Measurements from ENCODE around the gene STX18. TPM values are rescaled to one million over a fixed set of nuclear protein-coding genes. Genes with fewer than 3 reads are reported as not detected.
"Not testable (repeated sequence)": the region's sequence is repeated elsewhere in the genome, so short reads cannot be mapped to it uniquely, and the experiment has no call there.

The STX18 gene
- total RNA-seq, 1 donor from 2014 or later, result 15.1 TPM

DNA sequence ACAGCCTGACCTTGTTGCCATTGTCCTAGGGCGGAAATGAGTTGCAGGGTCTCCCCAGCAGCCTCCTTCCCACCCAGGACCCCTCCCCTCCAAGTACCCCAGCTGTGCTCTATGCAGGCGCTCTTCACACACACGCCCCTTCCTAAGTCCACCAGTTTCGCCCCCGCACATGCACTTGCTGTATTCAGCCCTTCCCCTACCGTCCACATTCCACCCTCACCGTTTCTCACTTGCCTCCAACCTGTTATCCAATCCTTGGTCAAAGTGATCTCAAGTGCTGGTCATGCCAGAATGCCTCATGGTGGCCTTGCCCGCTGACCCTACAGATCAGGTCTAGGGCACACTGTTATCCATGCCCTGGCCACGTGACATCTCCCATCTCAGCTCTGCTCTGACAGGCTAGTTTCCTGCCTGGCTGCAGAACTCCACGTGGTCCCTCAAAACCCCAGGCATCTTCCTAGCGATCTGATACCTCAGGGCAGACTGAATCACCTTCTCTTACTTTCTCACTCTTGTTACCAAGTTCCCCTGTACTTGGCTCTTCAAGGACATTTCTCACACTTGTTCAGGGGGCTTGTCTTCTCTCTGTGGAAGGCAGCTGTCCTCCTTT is 115.2 kb downstream of the STX18 start:
- H3K4me1 ChIP-seq (ENCODE audit: control insufficient read depth in 3 of 3, insufficient read depth in 3 of 3, low read length in 3 of 3), result no peaks in the 10 kb centered on the region
- H3K9ac ChIP-seq (ENCODE audit: low read depth in 1 of 3, low read length in 3 of 3), result no peak overlapping the region
- no peaks in the 10 kb centered on the region for H3K27me3 ChIP-seq (ENCODE audit: control insufficient read depth in 3 of 3, insufficient read depth in 3 of 3, low read length in 3 of 3)
- H3K4me3 ChIP-seq (ENCODE audit: low read length in 3 of 3), result no peak overlapping the region
- H3K9me3 ChIP-seq (ENCODE audit: control insufficient read depth in 3 of 3, low read length in 3 of 3), result no peaks in the 10 kb centered on the region
- H3K36me3 ChIP-seq (ENCODE audit: control insufficient read depth in 3 of 3, insufficient read depth in 3 of 3, low read length in 3 of 3), result peaks cover 26 to 32% (median 30%) of the 10 kb centered on the region in 3 donors
- no peak overlapping the region for H3K27ac ChIP-seq (ENCODE audit: low read depth, low read length)

DNA sequence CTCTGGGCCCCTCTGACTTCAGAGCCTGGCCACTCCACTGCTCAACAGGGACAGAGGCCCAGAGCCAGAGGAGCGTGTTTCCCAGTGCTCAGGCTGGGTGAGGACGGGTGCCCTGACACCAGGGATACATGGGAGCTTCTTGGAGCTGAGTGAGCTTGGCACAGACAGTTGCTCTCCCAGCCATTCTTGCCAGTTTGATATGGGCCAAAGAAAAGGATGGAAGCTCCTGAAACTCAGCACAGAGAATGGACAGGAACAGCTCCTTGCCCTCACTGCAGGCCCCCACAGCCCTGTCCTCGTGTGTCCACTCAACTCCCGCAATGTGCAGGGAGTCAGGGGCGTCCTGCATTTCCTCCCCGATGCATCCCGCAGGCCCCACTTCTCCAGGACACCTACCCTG is 116.2 kb downstream of the STX18 start:
- H3K9ac ChIP-seq (ENCODE audit: low read depth in 1 of 3, low read length in 3 of 3), result no peak overlapping the region
- no peaks in the 10 kb centered on the region for H3K4me1 ChIP-seq (ENCODE audit: control insufficient read depth in 3 of 3, insufficient read depth in 3 of 3, low read length in 3 of 3)

DNA sequence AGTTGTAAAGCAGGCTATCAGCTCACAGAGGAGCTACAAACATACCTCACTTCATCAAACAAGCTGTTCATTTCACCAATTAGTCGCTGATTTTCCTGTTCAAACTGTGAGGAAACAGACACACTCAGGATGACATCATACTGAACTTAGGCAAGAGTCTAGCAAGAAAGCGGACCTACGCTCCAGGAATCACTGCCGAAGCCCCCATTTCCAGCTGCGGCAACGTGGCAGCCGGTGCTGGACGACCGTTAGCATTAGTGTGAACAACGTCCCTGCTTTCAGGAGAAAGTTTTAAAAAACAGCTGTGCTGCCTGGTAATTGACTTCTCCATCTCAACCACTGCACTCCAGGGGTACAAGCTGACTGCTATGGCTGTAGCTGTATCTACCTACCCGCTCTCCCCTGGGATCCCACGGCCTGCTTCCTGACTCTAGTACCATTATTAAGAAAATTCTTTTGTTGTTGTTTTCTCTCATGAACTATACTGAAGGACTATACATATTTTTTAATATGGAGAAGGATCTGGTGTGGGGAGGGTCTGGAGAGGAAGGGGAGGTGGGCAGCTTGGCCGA is 116.6 kb downstream of the STX18 start:
- H3K4me3 ChIP-seq (ENCODE audit: low read length in 3 of 3), result no peak overlapping the region
- peaks cover 35 to 45% (median 36%) of the 10 kb centered on the region in 3 donors for H3K36me3 ChIP-seq (ENCODE audit: control insufficient read depth in 3 of 3, insufficient read depth in 3 of 3, low read length in 3 of 3)
- H3K9ac ChIP-seq (ENCODE audit: low read depth in 1 of 3, low read length in 3 of 3), result no peak overlapping the region
- no peaks in the 10 kb centered on the region for H3K4me1 ChIP-seq (ENCODE audit: control insufficient read depth in 3 of 3, insufficient read depth in 3 of 3, low read length in 3 of 3)
- H3K9me3 ChIP-seq (ENCODE audit: control insufficient read depth in 3 of 3, low read length in 3 of 3), result no peaks in the 10 kb centered on the region
- no peak overlapping the region for H3K27ac ChIP-seq (ENCODE audit: low read depth, low read length)
- no peaks in the 10 kb centered on the region for H3K27me3 ChIP-seq (ENCODE audit: control insufficient read depth in 3 of 3, insufficient read depth in 3 of 3, low read length in 3 of 3)

More for the DNA sequence above, 116.2 kb downstream of the STX18 start:
- Histone ChIP-seq H3K4me3 (ENCODE audit: low read length in 3 of 3) (no peak overlapping the region), H3K36me3 (ENCODE audit: control insufficient read depth in 3 of 3, insufficient read depth in 3 of 3, low read length in 3 of 3) (peaks cover 30 to 40% (median 31%) of the 10 kb centered on the region in 3 donors), H3K27me3 (ENCODE audit: control insufficient read depth in 3 of 3, insufficient read depth in 3 of 3, low read length in 3 of 3) (no peaks in the 10 kb centered on the region), H3K27ac (ENCODE audit: low read depth, low read length) (no peak overlapping the region), H3K9me3 (ENCODE audit: control insufficient read depth in 3 of 3, low read length in 3 of 3) (no peaks in the 10 kb centered on the region)

DNA sequence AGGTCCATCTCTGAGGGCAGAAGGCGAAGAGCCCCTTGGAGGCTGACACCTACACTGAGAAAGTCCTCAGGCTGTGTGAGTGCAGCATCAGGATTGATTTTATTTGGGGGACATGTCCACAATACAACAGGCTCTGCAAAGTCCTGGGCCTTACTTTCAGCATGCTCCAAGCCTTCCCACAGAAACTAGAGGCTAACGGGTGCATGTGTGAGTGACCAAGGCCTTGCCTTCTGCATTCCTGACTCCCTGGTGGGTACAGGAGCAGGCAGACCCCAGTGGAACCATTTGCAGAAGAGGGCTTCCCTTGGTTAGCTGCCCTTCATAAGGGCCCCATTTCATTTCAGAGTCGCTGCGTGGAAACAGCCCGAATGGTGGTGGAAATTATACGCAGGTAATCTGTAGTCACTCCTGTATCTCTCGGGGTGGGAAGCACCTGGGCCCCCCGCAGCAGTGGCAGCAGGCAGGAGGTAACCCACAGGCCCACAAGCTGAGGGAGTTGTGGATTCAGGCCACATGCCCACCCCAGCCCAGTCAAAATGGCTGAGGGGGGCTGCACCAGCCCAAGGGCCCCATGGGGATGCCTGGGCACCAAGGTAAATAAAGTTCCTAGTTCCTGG is 117.2 kb downstream of the STX18 start:
- Histone ChIP-seq H3K4me3 (ENCODE audit: low read length in 3 of 3) (no peak overlapping the region), H3K27ac (ENCODE audit: low read depth, low read length) (no peak overlapping the region), H3K27me3 (ENCODE audit: control insufficient read depth in 3 of 3, insufficient read depth in 3 of 3, low read length in 3 of 3) (no peaks in the 10 kb centered on the region), H3K9me3 (ENCODE audit: control insufficient read depth in 3 of 3, low read length in 3 of 3) (no peaks in the 10 kb centered on the region), H3K4me1 (ENCODE audit: control insufficient read depth in 3 of 3, insufficient read depth in 3 of 3, low read length in 3 of 3) (no peaks in the 10 kb centered on the region), H3K36me3 (ENCODE audit: control insufficient read depth in 3 of 3, insufficient read depth in 3 of 3, low read length in 3 of 3) (peaks cover 41 to 50% (median 42%) of the 10 kb centered on the region in 3 donors), H3K9ac (ENCODE audit: low read depth in 1 of 3, low read length in 3 of 3) (no peak overlapping the region)

- Histone ChIP-seq H3K4me1 (ENCODE audit: control insufficient read depth in 3 of 3, insufficient read depth in 3 of 3, low read length in 3 of 3) (no peaks in the 10 kb centered on the region), H3K36me3 (ENCODE audit: control insufficient read depth in 3 of 3, insufficient read depth in 3 of 3, low read length in 3 of 3) (peaks cover 46 to 52% (median 46%) of the 10 kb centered on the region in 3 donors), H3K27ac (ENCODE audit: low read depth, low read length) (no peak overlapping the region), H3K9ac (ENCODE audit: low read depth in 1 of 3, low read length in 3 of 3) (no peak overlapping the region), H3K9me3 (ENCODE audit: control insufficient read depth in 3 of 3, low read length in 3 of 3) (no peaks in the 10 kb centered on the region), H3K4me3 (ENCODE audit: low read length in 3 of 3) (no peak overlapping the region), H3K27me3 (ENCODE audit: control insufficient read depth in 3 of 3, insufficient read depth in 3 of 3, low read length in 3 of 3) (no peaks in the 10 kb centered on the region)
These were observed 117.9 kb downstream of the STX18 start for GRCh38 chr4:4423706-4424498.

- Histone ChIP-seq H3K36me3 (ENCODE audit: control insufficient read depth in 3 of 3, insufficient read depth in 3 of 3, low read length in 3 of 3) (peaks cover 47 to 52% (median 51%) of the 10 kb centered on the region in 3 donors), H3K4me3 (ENCODE audit: low read length in 3 of 3) (no peak overlapping the region), H3K27me3 (ENCODE audit: control insufficient read depth in 3 of 3, insufficient read depth in 3 of 3, low read length in 3 of 3) (no peaks in the 10 kb centered on the region), H3K9me3 (ENCODE audit: control insufficient read depth in 3 of 3, low read length in 3 of 3) (no peaks in the 10 kb centered on the region), H3K4me1 (ENCODE audit: control insufficient read depth in 3 of 3, insufficient read depth in 3 of 3, low read length in 3 of 3) (no peaks in the 10 kb centered on the region), H3K27ac (ENCODE audit: low read depth, low read length) (no peak overlapping the region), H3K9ac (ENCODE audit: low read depth in 1 of 3, low read length in 3 of 3) (no peak overlapping the region)
These were observed 118.9 kb downstream of the STX18 start for GRCh38 chr4:4422856-4423499.

DNA sequence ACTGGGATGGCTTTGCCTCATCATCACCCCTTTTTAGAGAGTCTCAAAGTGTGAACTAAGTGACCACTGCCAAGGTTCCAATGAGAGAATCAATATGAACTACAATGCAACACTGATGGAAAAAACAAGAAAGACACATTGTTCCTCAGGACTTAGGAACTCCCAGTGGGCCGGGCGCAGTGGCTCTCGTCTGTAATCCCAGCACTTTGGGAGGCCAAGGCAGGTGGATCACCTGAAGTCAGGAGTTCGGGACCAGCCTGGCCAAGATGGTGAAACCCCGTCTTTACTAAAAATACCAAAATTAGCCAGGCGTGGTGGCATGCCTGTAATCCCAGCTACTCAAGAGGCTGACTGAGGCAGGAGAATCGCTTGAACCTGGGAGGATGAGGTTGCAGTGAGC is 119.7 kb downstream of the STX18 start:
- peaks cover 50 to 53% (median 52%) of the 10 kb centered on the region in 3 donors for H3K36me3 ChIP-seq (ENCODE audit: control insufficient read depth in 3 of 3, insufficient read depth in 3 of 3, low read length in 3 of 3)
- H3K27ac ChIP-seq (ENCODE audit: low read depth, low read length); H3K9me3 ChIP-seq (ENCODE audit: control insufficient read depth in 3 of 3, low read length in 3 of 3); H3K27me3 ChIP-seq (ENCODE audit: control insufficient read depth in 3 of 3, insufficient read depth in 3 of 3, low read length in 3 of 3); H3K9ac ChIP-seq (ENCODE audit: low read depth in 1 of 3, low read length in 3 of 3); H3K4me1 ChIP-seq (ENCODE audit: control insufficient read depth in 3 of 3, insufficient read depth in 3 of 3, low read length in 3 of 3); H3K4me3 ChIP-seq (ENCODE audit: low read length in 3 of 3): not testable (repeated sequence)

DNA sequence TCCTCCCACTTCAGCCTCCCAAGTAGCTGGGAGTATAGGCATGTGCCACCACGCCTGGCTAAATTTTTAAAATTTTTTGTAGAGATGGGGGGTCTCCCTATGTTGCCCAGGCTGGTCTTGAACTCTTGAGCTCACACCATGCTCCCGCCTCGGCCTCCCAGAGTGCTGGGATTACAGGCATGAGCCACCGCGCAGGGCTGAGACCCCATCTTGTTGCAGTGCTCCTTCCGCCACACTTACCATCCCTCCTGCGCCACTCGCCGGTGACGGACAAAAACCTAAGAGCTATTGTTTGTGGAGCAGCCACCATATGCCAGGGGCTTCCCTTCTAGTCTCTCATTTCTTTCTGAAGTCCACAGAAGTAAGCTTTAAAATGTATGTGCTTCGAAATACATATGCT is 120.5 kb downstream of the STX18 start:
- Histone ChIP-seq H3K27me3 (ENCODE audit: control insufficient read depth in 3 of 3, insufficient read depth in 3 of 3, low read length in 3 of 3) (no peaks in the 10 kb centered on the region), H3K36me3 (ENCODE audit: control insufficient read depth in 3 of 3, insufficient read depth in 3 of 3, low read length in 3 of 3) (peaks cover 50 to 52% (median 51%) of the 10 kb centered on the region in 3 donors), H3K9me3 (ENCODE audit: control insufficient read depth in 3 of 3, low read length in 3 of 3) (no peaks in the 10 kb centered on the region), H3K4me1 (ENCODE audit: control insufficient read depth in 3 of 3, insufficient read depth in 3 of 3, low read length in 3 of 3) (no peaks in the 10 kb centered on the region), H3K4me3 (ENCODE audit: low read length in 3 of 3) (no peak overlapping the region), H3K9ac (ENCODE audit: low read depth in 1 of 3, low read length in 3 of 3) (no peak overlapping the region), H3K27ac (ENCODE audit: low read depth, low read length) (no peak overlapping the region)

GRCh38 chr4:4420421-4420820 is 121.4 kb downstream of the STX18 start:
- no peaks in the 10 kb centered on the region for H3K9me3 ChIP-seq (ENCODE audit: control insufficient read depth in 3 of 3, low read length in 3 of 3)
- H3K27me3 ChIP-seq (ENCODE audit: control insufficient read depth in 3 of 3, insufficient read depth in 3 of 3, low read length in 3 of 3), result no peaks in the 10 kb centered on the region
- no peak overlapping the region for H3K9ac ChIP-seq (ENCODE audit: low read depth in 1 of 3, low read length in 3 of 3)
- H3K4me1 ChIP-seq (ENCODE audit: control insufficient read depth in 3 of 3, insufficient read depth in 3 of 3, low read length in 3 of 3), result no peaks in the 10 kb centered on the region
- no peak overlapping the region for H3K27ac ChIP-seq (ENCODE audit: low read depth, low read length)
- H3K36me3 ChIP-seq (ENCODE audit: control insufficient read depth in 3 of 3, insufficient read depth in 3 of 3, low read length in 3 of 3), result peaks cover 50 to 57% (median 54%) of the 10 kb centered on the region in 3 donors
- no peak overlapping the region for H3K4me3 ChIP-seq (ENCODE audit: low read length in 3 of 3)

Measured in skeletal muscle tissue (tissue), 4 donors.